Heart right ventricle (tissue), 16 donors: ENCODE results near the gene ZFHX3. TPM values are rescaled to one million over a fixed set of nuclear protein-coding genes. Genes with fewer than 3 reads are reported as not detected.

Source experiments
- ATAC-seq, 8 donors: fragments of 200-7000 bp; cut with Tn5 transposase; one replicate each; pipeline ENCODE4 v1.9.1; 2020; ENCODE audit warnings: mild to moderate bottlenecking in 8 of 8, moderate library complexity in 8 of 8, moderate number of reproducible peaks in 1 of 8
- DNase-seq, 2 donors: peaks; one replicate each; pipeline ENCODE4 v3.0.0-alpha.2; 2020
- H3K27ac ChIP-seq, 10 donors: fragments of 200-600 bp; sonication (generic) in 2 of 10; one replicate each; pipeline versions ENCODE4 v1.5.0 to v1.8.0; 2020 to 2022; ENCODE audit warnings: mild to moderate bottlenecking in 3 of 10
- H3K27me3 ChIP-seq, 7 donors: fragments of 200-600 bp; one replicate each; pipeline ENCODE4 v1.8.0; 2021 to 2022; ENCODE audit warnings: mild to moderate bottlenecking in 2 of 7
- H3K36me3 ChIP-seq, 9 donors: fragments of 200-600 bp; sonication (generic) in 1 of 9; one replicate each; pipeline versions ENCODE4 v1.5.0 to v1.8.0; 2020 to 2022; ENCODE audit warnings: mild to moderate bottlenecking in 2 of 9
- H3K4me1 ChIP-seq, 9 donors: fragments of 200-600 bp; sonication (generic) in 1 of 9; one replicate each; pipeline versions ENCODE4 v1.5.0 to v1.8.0; 2020 to 2022; ENCODE audit warnings: mild to moderate bottlenecking in 4 of 9
- H3K4me3 ChIP-seq, 10 donors: fragments of 200-600 bp; sonication (generic) in 2 of 10; one replicate each; pipeline versions ENCODE4 v1.5.0 to v1.8.0; 2020 to 2022; ENCODE audit warnings: mild to moderate bottlenecking in 7 of 10, moderate library complexity in 2 of 10
- H3K9me3 ChIP-seq, 11 donors: fragments of 200-600 bp in 10 of 11; sonication (generic) in 2 of 11; one replicate each; pipeline versions ENCODE4 v1.5.0 to v1.8.0; 2013 to 2022; ENCODE audit warnings: mild to moderate bottlenecking in 2 of 11, control low read depth in 1 of 11, moderate library complexity in 1 of 11
- WGBS, 2 donors: extraction: QIAGEN DNeasy Blood & Tissue Kit; methylation state at CpG; one replicate each; pipeline ENCODE4 v1.1.7; 2013; ENCODE audit warnings: inconsistent platforms in 1 of 2; 5-methylcytosine and 5-hydroxymethylcytosine counted together
- intact Hi-C, 10 donors: fragments of 100-400 bp; cut with DNase I; formaldehyde crosslinking; loops; one replicate each; pipeline versions ENCODE4 v1.11.1 to v1.14.2; 2022
- polyA plus RNA-seq, 2 donors: library from polyadenylated mRNA; stranded (reverse); fragments of 200-250 nt; gene quantifications; one replicate each; pipeline ENCODE4 v1.2.3, GENCODE V29; 2013
- total RNA-seq, 10 donors: library from RNA; stranded (reverse); fragmentation: NEBNext Ultra II Directional in 3 of 10; extraction: Animal tissue kit (Norgen Biotek cat#: 25700) in 3 of 10; gene quantifications; one replicate each; pipeline versions ENCODE4 v1.2.1 to v1.2.4, GENCODE V29; 2021 to 2023
- TF ChIP-seq, protein P1 (sequence below), 9 donors: fragments of 200-600 bp; sonication (generic) in 2 of 9; IDR thresholded peaks; one replicate each; pipeline versions ENCODE4 v1.5.0 to v1.8.0; 2021 to 2022; ENCODE audit warnings: antibody characterized with exemption in 9 of 9, mild to moderate bottlenecking in 5 of 9, moderate library complexity in 1 of 9
- donor health status: Arrhythmogenic right ventricular cardiomyopathy.
- donor health status: ischemic (EF 13 %, LVEDD 7.1; RV severe dilation, severe dysfunction).
- donor health status: healthy with polysubstance abuse.
- donor health status: DM: no; HTN: yes; CAD: no.
- donor health status: DM: no; HTN: no; CAD: no.
- donor health status: ischemic (EF 25% LVEDD 6.9; RV normal size, moderate dysfunction).
- donor health status: ischemic (EF 25% LVEDD 5.7; RV mildly dilated, moderate dysfunction).
- donor health status: healthy.
- donor health status: DM: yes; HTN: yes; CAD: no.
- donor health status: Ischemic cardiomyopathy.
- donor health status: ischemic (EF 35%, LVEDD 5.7; RV mildly dilated, moderate dysfunction).
- donor health status: nonischemic (EF 11% LVEDD 7.7; RV severe dilation, severe dysfunction).
- donor health status: DM: yes; HTN: yes; CAD: no.
- donor health status: PGD.
- donor health status: ischemic (EF 29% LVEDD 5.4; RV normal size, mild dysfunction).
- donor health status: nonischemic (EF 23%, LVEDD 6.1; RV moderate dilation, normal function).

ZFHX3 gene
- total and polyA plus RNA-seq, 12 donors, result 1.6 to 15.2 (median 10.4) TPM

- peak; percentile 60 to 84 (median 72) for ATAC-seq
- Histone ChIP-seq H3K27ac (peak overlapping the region in 9 of 10 donors; percentile 3 to 70 (median 57)), H3K4me3 (peak overlapping the region in 1 of 10 donors; percentile 11), H3K4me1 (peaks cover 0 to 40% (median 18%) of the 10 kb centered on the region in 9 donors), H3K9me3 (peaks cover 0 to 13% (median 0%) of the 10 kb centered on the region in 11 donors), H3K36me3 (peaks cover 0 to 6% (median 0%) of the 10 kb centered on the region in 9 donors), H3K27me3 (no peaks in the 10 kb centered on the region)
- TF ChIP-seq, protein P1, sequence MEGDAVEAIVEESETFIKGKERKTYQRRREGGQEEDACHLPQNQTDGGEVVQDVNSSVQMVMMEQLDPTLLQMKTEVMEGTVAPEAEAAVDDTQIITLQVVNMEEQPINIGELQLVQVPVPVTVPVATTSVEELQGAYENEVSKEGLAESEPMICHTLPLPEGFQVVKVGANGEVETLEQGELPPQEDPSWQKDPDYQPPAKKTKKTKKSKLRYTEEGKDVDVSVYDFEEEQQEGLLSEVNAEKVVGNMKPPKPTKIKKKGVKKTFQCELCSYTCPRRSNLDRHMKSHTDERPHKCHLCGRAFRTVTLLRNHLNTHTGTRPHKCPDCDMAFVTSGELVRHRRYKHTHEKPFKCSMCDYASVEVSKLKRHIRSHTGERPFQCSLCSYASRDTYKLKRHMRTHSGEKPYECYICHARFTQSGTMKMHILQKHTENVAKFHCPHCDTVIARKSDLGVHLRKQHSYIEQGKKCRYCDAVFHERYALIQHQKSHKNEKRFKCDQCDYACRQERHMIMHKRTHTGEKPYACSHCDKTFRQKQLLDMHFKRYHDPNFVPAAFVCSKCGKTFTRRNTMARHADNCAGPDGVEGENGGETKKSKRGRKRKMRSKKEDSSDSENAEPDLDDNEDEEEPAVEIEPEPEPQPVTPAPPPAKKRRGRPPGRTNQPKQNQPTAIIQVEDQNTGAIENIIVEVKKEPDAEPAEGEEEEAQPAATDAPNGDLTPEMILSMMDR (IDR thresholded peaks at IDR 0.05), result no peak
- peak in 1 of 2 donors; percentile 58 for DNase-seq
- intact Hi-C loops, result loop anchor here in 2 of 10 donors (5.0 kb wide), 3 partner anchors 43 to 163 kb away; no protein-coding TSS in a partner anchor
- 54 to 65% methylated on average over 18 of the region's 18 CpGs for WGBS, 2 donors
These were observed 153.4 kb downstream of the ZFHX3 start for GRCh38 chr16:72894293-72895151.

DNA sequence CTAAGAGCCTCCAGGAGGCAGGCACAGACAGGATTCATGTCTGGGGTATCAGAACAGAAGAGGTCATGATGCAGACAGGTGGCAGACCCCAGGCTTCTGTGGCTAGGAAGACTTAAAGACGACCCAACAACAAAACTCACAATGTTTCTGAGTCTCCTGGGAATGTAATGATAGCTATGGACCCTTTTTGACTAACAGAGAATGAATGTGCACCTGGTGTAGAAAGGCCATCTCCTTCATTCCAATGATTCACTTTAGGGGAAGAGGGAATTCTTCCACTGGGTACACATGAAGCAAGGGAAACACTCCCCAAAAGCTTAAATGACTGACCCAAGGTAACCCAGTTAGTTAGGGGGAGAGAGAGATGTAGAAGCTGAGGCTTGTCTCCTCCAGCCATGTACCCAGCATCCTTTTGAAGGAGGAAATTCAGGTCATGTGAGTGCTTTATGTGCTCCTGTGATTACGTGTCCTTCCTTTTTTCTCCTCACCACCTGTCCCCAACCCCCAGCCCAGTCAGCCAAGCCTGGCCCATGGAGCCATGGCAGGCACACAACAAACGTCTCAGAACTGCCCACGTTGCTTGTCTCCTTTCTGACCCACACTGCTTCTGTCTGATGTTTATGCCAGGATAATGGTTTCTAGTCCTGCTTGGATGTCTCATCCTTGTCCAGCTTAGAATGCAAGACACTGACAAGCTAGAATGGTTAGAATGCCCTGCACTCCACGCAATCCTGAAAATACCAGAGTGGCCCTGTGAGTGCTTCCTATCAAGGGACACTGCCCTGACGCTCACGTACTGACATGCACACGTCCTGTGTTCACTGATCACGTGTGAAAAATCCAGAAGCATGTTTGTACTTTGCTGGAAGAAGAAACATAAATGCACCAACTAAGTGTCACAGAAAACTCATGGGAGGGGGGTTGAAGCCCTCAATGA lies 156.4 kb downstream of the ZFHX3 start:
- Histone ChIP-seq H3K27me3 (no peaks in the 10 kb centered on the region), H3K4me3 (no peak overlapping the region), H3K27ac (no peak overlapping the region), H3K4me1 (peaks cover 0 to 37% (median 18%) of the 10 kb centered on the region in 9 donors), H3K36me3 (peaks cover 0 to 36% (median 9%) of the 10 kb centered on the region in 9 donors), H3K9me3 (peaks cover 0 to 13% (median 0%) of the 10 kb centered on the region in 11 donors)
- WGBS, 2 donors, result 77 to 81% methylated on average over 9 of the region's 9 CpGs
- TF ChIP-seq, protein P1 (IDR thresholded peaks at IDR 0.05), result no peak
- ATAC-seq (no peak), DNase-seq (no peak)
- intact Hi-C loops, result loop anchor here in 1 of 10 donors (5.0 kb wide), 1 partner anchor 166 kb away; no protein-coding TSS in a partner anchor

DNA sequence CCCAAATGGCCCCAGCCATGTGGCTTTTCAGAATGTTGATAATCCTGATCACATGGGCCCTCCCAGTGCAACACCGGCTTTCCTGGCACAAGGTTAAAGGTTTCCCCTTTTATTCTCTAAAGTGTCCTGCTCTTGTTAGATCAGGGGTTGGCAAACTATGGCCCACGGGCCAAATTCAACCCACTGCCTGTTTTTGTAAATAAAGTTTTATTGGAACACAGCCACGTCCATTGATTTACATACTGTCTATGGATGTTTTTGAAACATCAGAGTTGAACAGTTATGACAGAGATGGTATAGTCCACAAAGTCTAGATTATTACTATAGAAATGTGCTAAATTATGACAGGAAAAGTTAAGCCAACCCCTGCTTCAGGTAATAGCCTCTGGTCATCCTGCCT lies 157.3 kb downstream of the ZFHX3 start:
- Histone ChIP-seq H3K4me3 (no peak overlapping the region), H3K36me3 (peaks cover 0 to 46% (median 11%) of the 10 kb centered on the region in 9 donors), H3K4me1 (peaks cover 0 to 33% (median 16%) of the 10 kb centered on the region in 9 donors), H3K27me3 (no peaks in the 10 kb centered on the region), H3K27ac (no peak overlapping the region), H3K9me3 (peaks cover 0 to 13% (median 0%) of the 10 kb centered on the region in 11 donors)
- no peak for ATAC-seq
- TF ChIP-seq, protein P1 (IDR thresholded peaks at IDR 0.05), result no peak
- intact Hi-C loops, result loop anchor here in 1 of 10 donors (5.0 kb wide), 1 partner anchor 167 kb away; no protein-coding TSS in a partner anchor
- DNase-seq, result no peak
- 84 to 86% methylated on average over 3 of the region's 3 CpGs for WGBS, 2 donors
